Ascending aorta (tissue), 2 donors: ENCODE data around the gene SLC2A4RG. TPM values are rescaled to one million over a fixed set of nuclear protein-coding genes. Genes with fewer than 3 reads are reported as not detected.

Experiments used
- DNase-seq, 2 donors: peaks; one replicate each; pipeline ENCODE4 v3.0.0-alpha.2; 2019; ENCODE audit warnings: low spot score in 2 of 2
- H3K27ac ChIP-seq, 2 donors: fragments of 200-600 bp; sonication (generic); one replicate each; pipeline ENCODE4 v1.5.1; 2016 to 2017; ENCODE audit warnings: mild to moderate bottlenecking in 1 of 2
- H3K27me3 ChIP-seq: fragments of 200-600 bp; sonication (generic); one replicate; pipeline ENCODE4 v1.5.1; 2017
- H3K36me3 ChIP-seq, 2 donors: fragments of 200-600 bp; sonication (generic); one replicate each; pipeline ENCODE4 v1.5.1; 2016
- H3K4me1 ChIP-seq, 2 donors: fragments of 200-600 bp; sonication (generic); one replicate each; pipeline ENCODE4 v1.5.1; 2016 to 2017; ENCODE audit warnings: mild to moderate bottlenecking in 1 of 2
- H3K4me3 ChIP-seq, 2 donors: fragments of 200-600 bp; sonication (generic); one replicate each; pipeline ENCODE4 v1.5.1; 2016 to 2017; ENCODE audit warnings: mild to moderate bottlenecking in 1 of 2
- H3K9me3 ChIP-seq, 2 donors: fragments of 200-600 bp; sonication (generic); one replicate each; pipeline ENCODE4 v1.5.1; 2016
- CTCF ChIP-seq, 3 experiments: fragments of 200-600 bp in 2 of 3; fragments of 450-650 bp in 1 of 3; sonication (generic) in 2 of 3; IDR thresholded peaks; one replicate each; pipeline ENCODE4 v1.5.1; 2016 to 2019; ENCODE audit warnings: antibody characterized with exemption in 3 of 3, mild to moderate bottlenecking in 1 of 3, moderate library complexity in 1 of 3
- intact Hi-C: fragments of 100-400 bp; cut with DNase I; formaldehyde crosslinking; loops from one replicate; pipeline ENCODE4 v1.15.1; 2023
- total RNA-seq: library from RNA; depleted of rRNA; stranded (reverse); fragments of >200 nt; gene quantifications from one replicate; pipeline ENCODE4 v1.1.0, GENCODE V29; 2016

The SLC2A4RG gene
- total RNA-seq, 1 donor from 2014 or later: 114 TPM

GRCh38 chr20:63695424-63696305, 43.9 kb upstream of the SLC2A4RG start:
- TF ChIP-seq CTCF (IDR thresholded peaks at IDR 0.05): no peak
- intact Hi-C loops: loop anchor here (5.0 kb wide), 1 partner anchor 33 kb away; no protein-coding TSS in a partner anchor
- H3K27ac ChIP-seq: peak overlapping the region in 1 of 2 donors; percentile 15
- no peaks in the 10 kb centered on the region for H3K27me3 ChIP-seq
- H3K36me3 ChIP-seq: peaks cover 9 to 32% of the 10 kb centered on the region in 2 donors
- H3K4me1 ChIP-seq: peaks cover 16 to 18% of the 10 kb centered on the region in 2 donors
- no peak for DNase-seq
- no peak overlapping the region for H3K4me3 ChIP-seq
- no peaks in the 10 kb centered on the region for H3K9me3 ChIP-seq

DNA sequence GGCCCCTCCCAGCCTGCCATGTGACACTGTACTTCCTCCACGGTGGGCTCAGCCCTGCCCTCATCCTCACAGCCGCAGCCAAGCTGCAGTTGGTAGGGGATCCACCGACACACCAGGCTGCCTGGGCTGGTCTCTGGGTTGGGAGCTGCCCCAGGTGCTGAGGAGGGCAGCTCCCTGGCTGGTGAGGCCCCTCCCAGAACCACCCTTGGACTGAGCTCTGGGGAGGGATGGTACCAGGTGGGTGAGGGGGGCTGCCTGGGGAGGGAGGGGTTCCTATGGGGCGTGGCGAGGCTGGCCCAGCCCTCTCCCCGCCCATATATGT, 43.3 kb upstream of the SLC2A4RG start:
- H3K36me3 ChIP-seq: peaks cover 9 to 34% of the 10 kb centered on the region in 2 donors
- H3K27me3 ChIP-seq: no peaks in the 10 kb centered on the region
- no peak for TF ChIP-seq CTCF (IDR thresholded peaks at IDR 0.05)
- peak overlapping the region in 1 of 2 donors; percentile 15 for H3K27ac ChIP-seq
- H3K4me1 ChIP-seq: peaks cover 16 to 18% of the 10 kb centered on the region in 2 donors
- no peaks in the 10 kb centered on the region for H3K9me3 ChIP-seq
- peak overlapping the region in 1 of 2 donors; percentile 52 for H3K4me3 ChIP-seq
- intact Hi-C loops: loop anchor here (5.0 kb wide), 1 partner anchor 34 kb away; no protein-coding TSS in a partner anchor
- no peak for DNase-seq

DNA sequence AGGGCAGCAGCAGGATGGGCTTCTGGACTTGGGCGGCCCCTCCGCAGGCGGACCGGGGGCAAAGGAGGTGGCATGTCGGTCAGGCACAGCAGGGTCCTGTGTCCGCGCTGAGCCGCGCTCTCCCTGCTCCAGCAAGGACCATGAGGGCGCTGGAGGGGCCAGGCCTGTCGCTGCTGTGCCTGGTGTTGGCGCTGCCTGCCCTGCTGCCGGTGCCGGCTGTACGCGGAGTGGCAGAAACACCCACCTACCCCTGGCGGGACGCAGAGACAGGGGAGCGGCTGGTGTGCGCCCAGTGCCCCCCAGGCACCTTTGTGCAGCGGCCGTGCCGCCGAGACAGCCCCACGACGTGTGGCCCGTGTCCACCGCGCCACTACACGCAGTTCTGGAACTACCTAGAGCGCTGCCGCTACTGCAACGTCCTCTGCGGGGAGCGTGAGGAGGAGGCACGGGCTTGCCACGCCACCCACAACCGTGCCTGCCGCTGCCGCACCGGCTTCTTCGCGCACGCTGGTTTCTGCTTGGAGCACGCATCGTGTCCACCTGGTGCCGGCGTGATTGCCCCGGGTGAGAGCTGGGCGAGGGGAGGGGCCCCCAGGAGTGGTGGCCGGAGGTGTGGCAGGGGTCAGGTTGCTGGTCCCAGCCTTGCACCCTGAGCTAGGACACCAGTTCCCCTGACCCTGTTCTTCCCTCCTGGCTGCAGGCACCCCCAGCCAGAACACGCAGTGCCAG, 42.8 kb upstream of the SLC2A4RG start, which contains the start of gene TNFRSF6B:
Gene TNFRSF6B (plus strand): TSS at position 25 of the 729 bp plus-strand sequence. CDS start 116 bp downstream, at position 141.
- Histone ChIP-seq H3K4me3 (peak within 1 kb of the TSS in 1 of 2 donors; percentile 52), H3K27ac (peak within 1 kb of the TSS; percentile 15 to 24), H3K4me1 (peaks cover 16 to 18% of the 10 kb centered on the region in 2 donors), H3K27me3 (no peaks in the 10 kb centered on the region), H3K36me3 (peaks cover 9 to 38% of the 10 kb centered on the region in 2 donors), H3K9me3 (no peaks in the 10 kb centered on the region)
- intact Hi-C loops: loop anchor here (5.0 kb wide), 1 partner anchor 34 kb away; no protein-coding TSS in a partner anchor
- TF ChIP-seq CTCF (IDR thresholded peaks at IDR 0.05): no peak
- no peak for DNase-seq

- Histone ChIP-seq H3K9me3 (no peaks in the 10 kb centered on the region), H3K4me3 (peak overlapping the region in 1 of 2 donors; percentile 52), H3K27me3 (no peaks in the 10 kb centered on the region), H3K36me3 (peaks cover 9 to 38% of the 10 kb centered on the region in 2 donors), H3K27ac (no peak overlapping the region), H3K4me1 (peaks cover 16 to 18% of the 10 kb centered on the region in 2 donors)
- intact Hi-C loops: loop anchor here (5.0 kb wide), 1 partner anchor 35 kb away; no protein-coding TSS in a partner anchor
- no peak for TF ChIP-seq CTCF (IDR thresholded peaks at IDR 0.05)
- DNase-seq: no peak
Measured at GRCh38 chr20:63697357-63697867, 42.2 kb upstream of the SLC2A4RG start.

DNA sequence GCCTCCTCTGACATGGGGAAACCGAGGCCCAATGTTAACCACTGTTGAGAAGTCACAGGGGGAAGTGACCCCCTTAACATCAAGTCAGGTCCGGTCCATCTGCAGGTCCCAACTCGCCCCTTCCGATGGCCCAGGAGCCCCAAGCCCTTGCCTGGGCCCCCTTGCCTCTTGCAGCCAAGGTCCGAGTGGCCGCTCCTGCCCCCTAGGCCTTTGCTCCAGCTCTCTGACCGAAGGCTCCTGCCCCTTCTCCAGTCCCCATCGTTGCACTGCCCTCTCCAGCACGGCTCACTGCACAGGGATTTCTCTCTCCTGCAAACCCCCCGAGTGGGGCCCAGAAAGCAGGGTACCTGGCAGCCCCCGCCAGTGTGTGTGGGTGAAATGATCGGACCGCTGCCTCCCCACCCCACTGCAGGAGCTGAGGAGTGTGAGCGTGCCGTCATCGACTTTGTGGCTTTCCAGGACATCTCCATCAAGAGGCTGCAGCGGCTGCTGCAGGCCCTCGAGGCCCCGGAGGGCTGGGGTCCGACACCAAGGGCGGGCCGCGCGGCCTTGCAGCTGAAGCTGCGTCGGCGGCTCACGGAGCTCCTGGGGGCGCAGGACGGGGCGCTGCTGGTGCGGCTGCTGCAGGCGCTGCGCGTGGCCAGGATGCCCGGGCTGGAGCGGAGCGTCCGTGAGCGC, 41.6 kb upstream of the SLC2A4RG start:
- peak in 1 of 2 donors; percentile 61 for DNase-seq
- H3K4me1 ChIP-seq: peaks cover 16 to 18% of the 10 kb centered on the region in 2 donors
- no peak for TF ChIP-seq CTCF (IDR thresholded peaks at IDR 0.05)
- H3K4me3 ChIP-seq: no peak overlapping the region
- H3K27ac ChIP-seq: no peak overlapping the region
- H3K36me3 ChIP-seq: peaks cover 9 to 38% of the 10 kb centered on the region in 2 donors
- intact Hi-C loops: loop anchor here (5.0 kb wide), 1 partner anchor 36 kb away; no protein-coding TSS in a partner anchor
- no peaks in the 10 kb centered on the region for H3K9me3 ChIP-seq
- no peaks in the 10 kb centered on the region for H3K27me3 ChIP-seq
